Activated naive CD4-positive, alpha-beta T cell treated with anti-CD3 and anti-CD28 coated beads, Interleukin-2, amount 10 ng/mL, durations not matched to agents 7 days and 5 days (primary cell): ENCODE measurements around the gene GSPT2.
A peak's percentile ranks its signal among the peaks of the same experiment; 100 is the strongest.
"Not testable (repeated sequence)": the region's sequence is repeated elsewhere in the genome, so short reads cannot be mapped to it uniquely, and the experiment has no call there.

ENCODE experiments used
- CTCF ChIA-PET: fragments of 350-600 bp; sonication (Branson Sonifier 250); formaldehyde crosslinking; loops from one replicate; lab custom pipeline; 2021; ENCODE audit warnings: antibody characterized with exemption; lab: Charles Lee
- DNase-seq: peaks from one replicate; pipeline ENCODE4 v3.0.0-alpha.2; 2020
- H3K27ac Mint-ChIP-seq: one replicate; pipeline ENCODE4 v1.8.0; 2021; ENCODE audit warnings: mild to moderate bottlenecking, moderate library complexity, mixed read lengths
- H3K27me3 Mint-ChIP-seq: one replicate; pipeline ENCODE4 v1.8.0; 2021; ENCODE audit warnings: mild to moderate bottlenecking, mixed read lengths
- H3K36me3 Mint-ChIP-seq: one replicate; pipeline ENCODE4 v1.8.0; 2021; ENCODE audit warnings: mixed read lengths
- H3K4me1 Mint-ChIP-seq: one replicate; pipeline ENCODE4 v1.8.0; 2021; ENCODE audit warnings: mixed read lengths
- H3K4me3 Mint-ChIP-seq: one replicate; pipeline ENCODE4 v1.8.0; 2021; ENCODE audit warnings: mild to moderate bottlenecking, moderate library complexity, mixed read lengths
- H3K9me3 Mint-ChIP-seq: one replicate; pipeline ENCODE4 v1.8.0; 2021; ENCODE audit warnings: mixed read lengths

GSPT2 gene

GRCh38 chrX:51743179-51743957 lies at the start of gene GSPT2:
Gene GSPT2, plus strand, starts transcription at chrX:51743442. Its CDS starts 185 bp downstream, at chrX:51743627.
- H3K27me3 Mint-ChIP-seq: peaks cover 3% of the 10 kb centered on the region
- H3K4me3 Mint-ChIP-seq: peak within 1 kb of the TSS; percentile 73
- peaks cover 16% of the 10 kb centered on the region for H3K9me3 Mint-ChIP-seq
- peak within 1 kb of the TSS; percentile 85 for H3K27ac Mint-ChIP-seq
- H3K36me3 Mint-ChIP-seq: peaks cover 26% of the 10 kb centered on the region
- CTCF ChIA-PET: no interaction called here
- H3K4me1 Mint-ChIP-seq: peaks cover 25% of the 10 kb centered on the region
- DNase-seq: peak; percentile 81

DNA sequence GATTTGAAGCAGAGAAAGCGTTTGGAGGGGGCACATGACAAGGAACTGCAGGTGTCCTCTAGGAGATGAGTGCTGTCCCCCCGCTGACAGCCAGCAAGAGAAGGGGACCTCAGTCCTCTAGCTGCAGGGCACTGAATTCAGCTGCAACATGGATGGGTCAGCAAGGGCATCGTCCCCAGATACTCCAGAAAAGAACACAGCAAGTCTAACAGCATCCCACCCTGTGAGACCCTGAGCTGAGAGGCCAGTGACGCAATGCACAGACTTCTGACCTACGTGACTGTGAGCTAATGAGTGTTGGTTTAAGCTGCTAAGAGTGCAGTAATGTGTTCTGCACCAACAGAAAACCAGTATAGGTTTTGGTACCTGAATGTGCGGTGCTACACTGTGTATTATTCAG lies 49.0 kb upstream of the GSPT2 start:
- H3K9me3 Mint-ChIP-seq: no peaks in the 10 kb centered on the region
- CTCF ChIA-PET: no interaction called here
- H3K36me3 Mint-ChIP-seq: no peaks in the 10 kb centered on the region

DNA sequence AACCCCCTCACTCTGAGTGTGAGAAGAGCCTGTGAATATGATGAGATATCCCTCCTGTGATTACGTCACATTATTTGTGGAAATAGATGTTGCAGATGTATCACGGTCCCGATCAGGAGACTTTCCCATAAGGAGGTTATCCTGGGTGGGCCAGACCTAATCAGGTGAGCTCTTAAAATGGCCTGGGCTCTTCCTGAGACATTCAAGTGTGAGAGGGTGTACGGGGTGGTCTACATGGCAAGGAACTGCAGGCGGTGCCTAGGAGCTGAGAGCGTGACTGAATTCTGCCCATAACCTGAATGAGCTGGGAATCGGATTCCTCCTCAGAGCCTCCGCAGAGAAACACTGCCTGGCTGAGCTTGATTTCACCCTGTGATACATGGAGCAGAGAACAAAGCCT lies 45.8 kb upstream of the GSPT2 start:
- H3K4me1 Mint-ChIP-seq: no peaks in the 10 kb centered on the region
- no peak for DNase-seq
- no peaks in the 10 kb centered on the region for H3K36me3 Mint-ChIP-seq
- H3K9me3 Mint-ChIP-seq: no peaks in the 10 kb centered on the region
- no peak overlapping the region for H3K27ac Mint-ChIP-seq
- CTCF ChIA-PET: no interaction called here
- H3K4me3 Mint-ChIP-seq: no peak overlapping the region
- peaks cover 6% of the 10 kb centered on the region for H3K27me3 Mint-ChIP-seq

More for the DNA sequence above, 49.0 kb upstream of the GSPT2 start:
- DNase-seq: no peak
- Mint-ChIP-seq H3K4me1 (no peaks in the 10 kb centered on the region), H3K27me3 (peaks cover 6% of the 10 kb centered on the region), H3K27ac (no peak overlapping the region), H3K4me3 (no peak overlapping the region)

DNA sequence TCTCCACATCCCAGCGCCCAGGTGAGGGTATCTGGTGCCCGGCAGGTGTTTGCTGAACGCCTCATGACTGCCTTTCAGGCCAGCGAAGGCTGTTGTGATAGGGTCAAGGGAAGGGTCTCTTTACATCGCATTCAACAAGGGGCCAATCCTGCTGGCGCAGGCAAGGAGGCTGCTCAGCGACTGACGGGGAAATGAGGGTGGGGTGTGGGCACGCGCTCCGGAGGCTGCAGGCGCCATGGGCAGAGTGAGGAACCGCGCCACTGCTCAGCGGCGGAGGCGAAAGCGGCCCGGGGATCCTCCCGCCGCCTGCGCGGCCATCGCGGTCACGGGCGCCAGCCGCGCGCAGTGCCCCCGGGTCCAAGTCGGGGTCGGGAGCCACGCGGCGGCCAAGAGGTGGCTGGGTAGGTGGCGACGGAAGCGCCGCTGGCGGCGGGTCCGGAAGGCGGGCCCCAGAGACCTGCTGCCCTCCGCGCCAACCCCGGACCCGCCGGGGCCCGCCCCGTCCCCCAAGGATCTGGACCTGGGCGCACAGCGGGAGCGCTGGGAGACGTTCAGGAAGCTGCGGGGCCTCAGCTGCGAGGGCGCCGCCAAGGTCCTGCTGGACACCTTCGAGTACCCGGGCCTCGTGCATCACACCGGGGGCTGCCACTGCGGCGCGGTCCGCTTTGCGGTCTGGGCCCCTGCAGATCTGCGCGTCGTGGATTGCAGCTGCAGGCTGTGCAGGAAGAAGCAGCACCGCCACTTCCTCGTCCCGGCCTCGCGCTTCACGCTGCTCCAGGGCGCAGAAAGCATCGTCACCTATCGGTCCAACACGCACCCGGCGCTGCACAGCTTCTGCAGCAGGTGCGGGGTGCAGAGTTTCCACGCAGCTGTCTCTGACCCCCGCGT lies 32.7 kb upstream of the GSPT2 start, which contains the start of gene CENPVL1:
Gene CENPVL1 (plus strand): TSS at position 236 of the 888 bp plus-strand sequence. CDS start 0 bp downstream, at position 236.
- H3K27ac Mint-ChIP-seq, H3K9me3 Mint-ChIP-seq, H3K27me3 Mint-ChIP-seq, H3K4me3 Mint-ChIP-seq, CTCF ChIA-PET, DNase-seq, H3K4me1 Mint-ChIP-seq, H3K36me3 Mint-ChIP-seq: not testable (repeated sequence)

DNA sequence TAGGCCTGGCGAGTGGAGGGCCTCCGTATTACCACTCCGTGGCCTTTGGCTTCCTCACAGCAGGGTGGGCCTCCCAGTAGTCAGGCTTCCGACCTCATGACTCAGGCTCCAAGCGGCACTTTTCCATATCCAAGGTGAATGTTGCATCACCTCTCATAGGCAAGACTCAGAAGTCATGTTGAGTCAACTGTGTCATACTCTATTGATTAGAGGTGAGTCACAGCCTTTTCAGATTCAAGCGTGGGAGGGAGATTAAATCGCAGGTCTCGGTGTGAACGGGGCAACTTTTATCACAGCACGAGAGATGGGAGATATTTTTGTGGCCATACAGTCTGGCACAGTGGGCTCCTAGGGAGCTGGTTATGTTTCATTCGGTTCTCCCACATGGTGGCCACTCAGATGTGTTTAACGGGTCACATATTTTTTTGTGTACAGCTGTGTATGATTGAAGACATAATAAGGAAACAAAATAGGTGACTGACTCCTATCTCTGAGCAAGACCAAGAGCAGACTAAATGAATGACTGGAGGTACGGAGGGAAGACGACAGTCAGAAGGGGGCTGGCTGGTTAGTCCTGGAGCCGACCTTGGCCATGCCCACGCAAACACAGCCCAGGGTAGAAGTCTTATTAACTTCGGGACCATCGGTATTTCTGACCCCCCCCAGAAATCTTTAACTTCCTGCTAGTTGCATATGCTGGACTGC lies 30.1 kb upstream of the GSPT2 start:
- H3K4me3 Mint-ChIP-seq, H3K9me3 Mint-ChIP-seq, CTCF ChIA-PET: not testable (repeated sequence)

GRCh38 chrX:51728202-51728601 lies 15.0 kb upstream of the GSPT2 start:
- Mint-ChIP-seq H3K4me1 (no peaks in the 10 kb centered on the region), H3K4me3 (no peak overlapping the region), H3K27me3 (peaks cover 5% of the 10 kb centered on the region), H3K9me3 (no peaks in the 10 kb centered on the region), H3K36me3 (no peaks in the 10 kb centered on the region), H3K27ac (no peak overlapping the region)
- DNase-seq: no peak
- CTCF ChIA-PET: no interaction called here

More for the DNA sequence above, 30.1 kb upstream of the GSPT2 start:
- H3K36me3 Mint-ChIP-seq, H3K27ac Mint-ChIP-seq, DNase-seq, H3K4me1 Mint-ChIP-seq, H3K27me3 Mint-ChIP-seq: not testable (repeated sequence)

DNA sequence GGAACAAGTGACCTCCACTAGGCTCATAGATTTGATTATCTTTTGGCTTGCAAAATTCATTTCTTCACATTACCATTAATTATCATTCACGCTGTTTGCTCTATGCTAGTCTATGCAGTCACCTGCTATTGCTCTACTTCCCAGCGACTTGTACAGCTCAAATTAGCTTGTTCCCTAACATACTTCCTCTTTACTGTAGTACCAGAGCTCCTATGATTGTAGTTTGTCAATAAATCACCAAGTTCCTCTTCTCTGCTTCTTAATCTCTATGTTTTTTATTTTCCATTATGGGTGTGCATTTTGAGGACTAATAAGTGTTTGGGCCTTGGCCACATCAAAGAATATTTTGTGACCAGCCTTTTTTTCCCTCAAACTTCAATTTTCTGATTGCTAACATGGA lies 6.2 kb upstream of the GSPT2 start:
- Mint-ChIP-seq H3K4me1 (no peaks in the 10 kb centered on the region), H3K27ac (no peak overlapping the region), H3K4me3 (no peak overlapping the region), H3K36me3 (no peaks in the 10 kb centered on the region), H3K27me3 (peaks cover 8% of the 10 kb centered on the region), H3K9me3 (no peaks in the 10 kb centered on the region)
- no peak for DNase-seq
- CTCF ChIA-PET: no interaction called here

DNA sequence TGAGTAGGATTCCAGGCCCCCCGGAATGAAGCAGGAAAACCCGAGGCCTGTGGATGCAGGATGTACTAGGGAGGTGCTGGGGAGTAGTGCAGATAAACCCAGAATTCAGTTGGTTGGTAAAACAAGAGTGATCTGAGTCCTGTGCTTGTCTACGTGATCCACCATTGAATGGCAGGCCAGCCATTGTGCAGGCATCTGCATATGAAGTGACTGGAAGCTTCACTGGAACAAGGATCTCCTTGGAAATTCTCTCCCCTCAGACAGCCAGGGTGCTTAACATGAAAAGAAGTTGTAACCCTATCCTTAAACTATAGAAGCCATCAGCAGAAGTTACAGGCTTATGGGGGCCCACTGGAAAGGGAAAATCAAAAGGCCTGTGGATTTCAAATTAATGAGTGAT lies 656 bp upstream of the GSPT2 start:
- H3K4me1 Mint-ChIP-seq: peaks cover 25% of the 10 kb centered on the region
- peaks cover 26% of the 10 kb centered on the region for H3K36me3 Mint-ChIP-seq
- DNase-seq: no peak
- no peak overlapping the region for H3K27ac Mint-ChIP-seq
- H3K9me3 Mint-ChIP-seq: peaks cover 16% of the 10 kb centered on the region
- H3K27me3 Mint-ChIP-seq: peaks cover 4% of the 10 kb centered on the region
- peak overlapping the region; percentile 73 for H3K4me3 Mint-ChIP-seq
- CTCF ChIA-PET: no interaction called here

GRCh38 chrX:51747671-51748070 lies 4.4 kb downstream of the GSPT2 start:
- Mint-ChIP-seq H3K4me1 (peaks cover 25% of the 10 kb centered on the region), H3K36me3 (peaks cover 26% of the 10 kb centered on the region), H3K9me3 (peaks cover 16% of the 10 kb centered on the region), H3K4me3 (no peak overlapping the region), H3K27ac (no peak overlapping the region), H3K27me3 (no peaks in the 10 kb centered on the region)
- CTCF ChIA-PET: no interaction called here
- DNase-seq: no peak

DNA sequence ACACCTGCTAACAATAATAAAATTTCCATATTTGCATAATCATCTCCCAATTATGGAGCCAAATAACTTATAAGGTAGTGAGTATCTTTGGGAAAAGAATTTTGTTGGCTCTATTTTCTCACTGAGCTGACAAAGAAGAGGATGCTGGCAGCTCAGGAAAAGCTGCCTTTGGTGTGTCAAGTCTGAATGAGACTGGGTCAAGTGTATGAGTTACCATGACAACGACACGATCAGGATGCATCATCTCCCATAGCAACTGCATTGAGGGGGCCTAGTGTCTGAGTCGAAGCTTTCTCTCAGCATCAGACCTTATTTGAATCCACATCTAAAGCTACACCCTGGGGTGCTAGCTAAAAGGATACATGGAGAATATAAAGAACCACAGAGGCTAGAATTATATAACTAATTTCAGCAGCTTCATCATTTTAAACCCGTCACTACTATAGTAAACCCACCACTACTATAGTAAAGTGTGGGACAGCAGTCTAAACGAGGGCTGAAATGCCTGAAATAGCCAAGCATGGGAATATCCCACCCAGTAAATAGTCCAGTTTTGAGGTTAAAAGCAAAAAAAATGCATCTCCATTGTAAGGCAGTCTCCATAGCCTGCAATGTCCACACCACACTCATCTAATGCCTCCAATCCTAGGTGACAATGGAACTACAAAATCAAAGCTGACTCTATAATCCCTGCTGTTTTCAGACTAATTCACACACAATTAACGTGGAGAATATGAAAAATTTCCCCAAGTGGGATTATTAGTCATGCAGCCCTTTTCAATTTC lies 16.0 kb downstream of the GSPT2 start:
- DNase-seq: no peak
- H3K9me3 Mint-ChIP-seq: no peaks in the 10 kb centered on the region
- no peak overlapping the region for H3K27ac Mint-ChIP-seq
- no peaks in the 10 kb centered on the region for H3K4me1 Mint-ChIP-seq
- no peak overlapping the region for H3K4me3 Mint-ChIP-seq
- CTCF ChIA-PET: no interaction called here
- no peaks in the 10 kb centered on the region for H3K27me3 Mint-ChIP-seq
- no peaks in the 10 kb centered on the region for H3K36me3 Mint-ChIP-seq

GRCh38 chrX:51760657-51761056 lies 17.4 kb downstream of the GSPT2 start:
- H3K27me3 Mint-ChIP-seq: no peaks in the 10 kb centered on the region
- CTCF ChIA-PET: no interaction called here
- no peak overlapping the region for H3K27ac Mint-ChIP-seq
- H3K9me3 Mint-ChIP-seq: no peaks in the 10 kb centered on the region
- H3K4me3 Mint-ChIP-seq: no peak overlapping the region
- no peaks in the 10 kb centered on the region for H3K36me3 Mint-ChIP-seq
- no peak for DNase-seq
- no peaks in the 10 kb centered on the region for H3K4me1 Mint-ChIP-seq

DNA sequence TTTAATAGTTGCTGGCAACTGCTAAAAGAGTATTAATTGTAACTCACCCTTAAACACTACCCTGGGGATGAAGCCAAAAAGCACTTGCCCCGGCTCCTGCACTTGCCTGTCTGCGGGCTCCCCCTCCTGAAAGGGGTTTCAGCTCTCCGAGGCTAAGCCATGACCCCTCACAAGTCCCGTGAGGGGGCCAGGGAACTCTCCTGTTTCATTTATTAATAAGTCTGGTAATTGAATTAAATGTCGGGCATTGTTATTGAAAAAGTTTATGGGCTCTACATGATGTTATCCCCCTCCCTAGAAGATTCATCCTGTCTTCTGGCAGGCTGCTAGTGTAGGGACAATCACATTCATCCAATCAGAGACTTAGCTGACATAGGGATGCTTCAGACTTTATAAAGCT lies 23.3 kb downstream of the GSPT2 start:
- DNase-seq: no peak
- Mint-ChIP-seq H3K4me1 (no peaks in the 10 kb centered on the region), H3K27me3 (peaks cover 5% of the 10 kb centered on the region)

GRCh38 chrX:51776851-51777250 lies 33.6 kb downstream of the GSPT2 start:
- no peaks in the 10 kb centered on the region for H3K4me1 Mint-ChIP-seq
- no peaks in the 10 kb centered on the region for H3K36me3 Mint-ChIP-seq
- DNase-seq: no peak
- H3K27me3 Mint-ChIP-seq: no peaks in the 10 kb centered on the region
- H3K27ac Mint-ChIP-seq: no peak overlapping the region
- CTCF ChIA-PET: no interaction called here
- H3K9me3 Mint-ChIP-seq: no peaks in the 10 kb centered on the region
- H3K4me3 Mint-ChIP-seq: no peak overlapping the region

More for the DNA sequence above, 23.3 kb downstream of the GSPT2 start:
- Mint-ChIP-seq H3K27ac (no peak overlapping the region), H3K36me3 (no peaks in the 10 kb centered on the region), H3K9me3 (no peaks in the 10 kb centered on the region), H3K4me3 (no peak overlapping the region)
- CTCF ChIA-PET: no interaction called here
